ENCODE measurements around the gene ZBED6.
"Not testable (repeated sequence)": the region's sequence is repeated elsewhere in the genome, so short reads cannot be mapped to it uniquely, and the experiment has no call there.

Gene ZBED6
- 0.55 to 2.4 (median 1.1) reads per million in 9 experiments for total RNA-seq

GRCh38 chr1:203795441-203796235 is at the start of gene ZBED6, which contains the start of gene ZC3H11A:
TSS of gene ZBED6 (plus strand) at chr1:203795623. CDS start at chr1:203797523, 1,900 bp downstream.
TSS of gene ZC3H11A (plus strand) at chr1:203795623. CDS start at chr1:203817071, 21,448 bp downstream.
- H3K4me3 Mint-ChIP-seq = peak within 1 kb of the TSS; percentile 95
- no peaks in the 10 kb centered on the region for H3K27me3 Mint-ChIP-seq
- DNase-seq = peak; percentile 96 to 99 (median 97)
- H3K27ac Mint-ChIP-seq = peak within 1 kb of the TSS; percentile 96 to 97
- H3K9me3 Mint-ChIP-seq = no peaks in the 10 kb centered on the region
- H3K4me1 Mint-ChIP-seq (ENCODE audit: low read depth in 2 of 2) = peaks cover 25 to 48% of the 10 kb centered on the region in 2 donors
- peak; percentile 98 for ATAC-seq (replicated peaks)
- H3K36me3 Mint-ChIP-seq (ENCODE audit: insufficient read depth) = peaks cover 14% of the 10 kb centered on the region

- H3K4me3 Mint-ChIP-seq = no peak overlapping the region
- H3K36me3 Mint-ChIP-seq (ENCODE audit: insufficient read depth) = peaks cover 21% of the 10 kb centered on the region
These were observed 49.1 kb upstream of the ZBED6 start for GRCh38 chr1:203746281-203746680.

GRCh38 chr1:203751051-203751450 is 44.4 kb upstream of the ZBED6 start:
- peaks cover 12 to 24% of the 10 kb centered on the region in 2 donors for H3K4me1 Mint-ChIP-seq (ENCODE audit: low read depth in 2 of 2)
- H3K27ac Mint-ChIP-seq = no peak overlapping the region
- peaks cover 16% of the 10 kb centered on the region for H3K36me3 Mint-ChIP-seq (ENCODE audit: insufficient read depth)
- no peaks in the 10 kb centered on the region for H3K27me3 Mint-ChIP-seq
- no peaks in the 10 kb centered on the region for H3K9me3 Mint-ChIP-seq
- ATAC-seq (replicated peaks) = no peak
- H3K4me3 Mint-ChIP-seq = no peak overlapping the region
- no peak for DNase-seq

More at GRCh38 chr1:203746281-203746680, 49.1 kb upstream of the ZBED6 start:
- H3K9me3 Mint-ChIP-seq = no peaks in the 10 kb centered on the region
- H3K27me3 Mint-ChIP-seq = no peaks in the 10 kb centered on the region
- H3K4me1 Mint-ChIP-seq (ENCODE audit: low read depth in 2 of 2) = peaks cover 13 to 21% of the 10 kb centered on the region in 2 donors
- peak overlapping the region in 1 of 2 donors; percentile 13 for H3K27ac Mint-ChIP-seq
- ATAC-seq (replicated peaks) (no peak), DNase-seq (no peak)

GRCh38 chr1:203751618-203752361 is 43.6 kb upstream of the ZBED6 start:
- not testable (repeated sequence) for DNase-seq; ATAC-seq (replicated peaks); H3K27me3 Mint-ChIP-seq; H3K4me3 Mint-ChIP-seq; H3K9me3 Mint-ChIP-seq
- Mint-ChIP-seq H3K4me1 (ENCODE audit: low read depth in 2 of 2) (peaks cover 20 to 31% of the 10 kb centered on the region in 2 donors), H3K36me3 (ENCODE audit: insufficient read depth) (peaks cover 21% of the 10 kb centered on the region), H3K27ac (peak overlapping the region in 1 of 2 donors; percentile 23)

- Mint-ChIP-seq H3K4me3 (peak overlapping the region; percentile 21 to 54), H3K27ac (peak overlapping the region; percentile 86 to 88), H3K4me1 (ENCODE audit: low read depth in 2 of 2) (peaks cover 21 to 33% of the 10 kb centered on the region in 2 donors), H3K9me3 (no peaks in the 10 kb centered on the region), H3K27me3 (no peaks in the 10 kb centered on the region), H3K36me3 (ENCODE audit: insufficient read depth) (peaks cover 23% of the 10 kb centered on the region)
- DNase-seq = peak in 1 of 3 experiments; percentile 10
- ATAC-seq (replicated peaks) = no peak
These were observed 41.0 kb upstream of the ZBED6 start for GRCh38 chr1:203754455-203754864.

GRCh38 chr1:203756036-203756435 is 39.4 kb upstream of the ZBED6 start:
- Mint-ChIP-seq H3K27me3 (no peaks in the 10 kb centered on the region), H3K4me3 (peak overlapping the region; percentile 63 to 72), H3K9me3 (no peaks in the 10 kb centered on the region), H3K36me3 (ENCODE audit: insufficient read depth) (peaks cover 19% of the 10 kb centered on the region), H3K4me1 (ENCODE audit: low read depth in 2 of 2) (peaks cover 21 to 33% of the 10 kb centered on the region in 2 donors), H3K27ac (peak overlapping the region; percentile 94 to 95)
- DNase-seq (peak; percentile 14 to 21 (median 15)), ATAC-seq (replicated peaks) (peak; percentile 75)

GRCh38 chr1:203758749-203759148 is 36.7 kb upstream of the ZBED6 start:
- Mint-ChIP-seq H3K4me1 (ENCODE audit: low read depth in 2 of 2) (peaks cover 21 to 36% of the 10 kb centered on the region in 2 donors), H3K36me3 (ENCODE audit: insufficient read depth) (peaks cover 13% of the 10 kb centered on the region)
- not testable (repeated sequence) for H3K9me3 Mint-ChIP-seq; H3K27me3 Mint-ChIP-seq; H3K27ac Mint-ChIP-seq; H3K4me3 Mint-ChIP-seq; DNase-seq; ATAC-seq (replicated peaks)

- no peak for DNase-seq
- ATAC-seq (replicated peaks) = no peak
- peaks cover 33 to 42% of the 10 kb centered on the region in 2 donors for H3K4me1 Mint-ChIP-seq (ENCODE audit: low read depth in 2 of 2)
- no peaks in the 10 kb centered on the region for H3K27me3 Mint-ChIP-seq
- no peak overlapping the region for H3K4me3 Mint-ChIP-seq
- no peaks in the 10 kb centered on the region for H3K9me3 Mint-ChIP-seq
- H3K36me3 Mint-ChIP-seq (ENCODE audit: insufficient read depth) = peaks cover 24% of the 10 kb centered on the region
- H3K27ac Mint-ChIP-seq = peak overlapping the region in 1 of 2 donors; percentile 59
These were observed 34.9 kb upstream of the ZBED6 start for GRCh38 chr1:203760506-203760905.

GRCh38 chr1:203761958-203762357 is 33.5 kb upstream of the ZBED6 start:
- not testable (repeated sequence) for H3K9me3 Mint-ChIP-seq; ATAC-seq (replicated peaks); H3K4me3 Mint-ChIP-seq; DNase-seq; H3K27me3 Mint-ChIP-seq
- Mint-ChIP-seq H3K36me3 (ENCODE audit: insufficient read depth) (peaks cover 26% of the 10 kb centered on the region), H3K4me1 (ENCODE audit: low read depth in 2 of 2) (peaks cover 26 to 35% of the 10 kb centered on the region in 2 donors), H3K27ac (peak overlapping the region; percentile 26 to 95)

- no peaks in the 10 kb centered on the region for H3K9me3 Mint-ChIP-seq
- peak overlapping the region; percentile 56 to 100 for H3K4me3 Mint-ChIP-seq
- ATAC-seq (replicated peaks) (no peak), DNase-seq (no peak)
- peaks cover 35 to 47% of the 10 kb centered on the region in 2 donors for H3K4me1 Mint-ChIP-seq (ENCODE audit: low read depth in 2 of 2)
- H3K27ac Mint-ChIP-seq = peak overlapping the region; percentile 95 to 99
- H3K36me3 Mint-ChIP-seq (ENCODE audit: insufficient read depth) = peaks cover 33% of the 10 kb centered on the region
- H3K27me3 Mint-ChIP-seq = no peaks in the 10 kb centered on the region
These were observed 31.9 kb upstream of the ZBED6 start for GRCh38 chr1:203763505-203763904.

- Mint-ChIP-seq H3K4me1 (ENCODE audit: low read depth in 2 of 2) (peaks cover 40 to 56% of the 10 kb centered on the region in 2 donors), H3K4me3 (peak overlapping the region; percentile 90 to 100), H3K36me3 (ENCODE audit: insufficient read depth) (peaks cover 41% of the 10 kb centered on the region), H3K27me3 (no peaks in the 10 kb centered on the region), H3K27ac (peak overlapping the region; percentile 95 to 99), H3K9me3 (no peaks in the 10 kb centered on the region)
- DNase-seq (no peak), ATAC-seq (replicated peaks) (no peak)
These were observed 31.1 kb upstream of the ZBED6 start for GRCh38 chr1:203764105-203765028.

GRCh38 chr1:203765029-203765837 is 30.2 kb upstream of the ZBED6 start, which contains the start of gene LAX1:
TSS of gene LAX1 (plus strand) at chr1:203765183. CDS start at chr1:203765566, 383 bp downstream.
- DNase-seq = peak; percentile 75 to 79 (median 75)

More at GRCh38 chr1:203765029-203765837, 30.2 kb upstream of the ZBED6 start, which contains the start of gene LAX1:
- peak; percentile 91 for ATAC-seq (replicated peaks)
- H3K27ac Mint-ChIP-seq = peak within 1 kb of the TSS; percentile 95 to 99
- H3K4me1 Mint-ChIP-seq (ENCODE audit: low read depth in 2 of 2) = peaks cover 47 to 64% of the 10 kb centered on the region in 2 donors
- peak within 1 kb of the TSS; percentile 90 to 100 for H3K4me3 Mint-ChIP-seq
- H3K9me3 Mint-ChIP-seq = no peaks in the 10 kb centered on the region
- no peaks in the 10 kb centered on the region for H3K27me3 Mint-ChIP-seq
- peaks cover 45% of the 10 kb centered on the region for H3K36me3 Mint-ChIP-seq (ENCODE audit: insufficient read depth)
